Measurements from ENCODE around the gene U2AF1L4.

The U2AF1L4 gene

DNA sequence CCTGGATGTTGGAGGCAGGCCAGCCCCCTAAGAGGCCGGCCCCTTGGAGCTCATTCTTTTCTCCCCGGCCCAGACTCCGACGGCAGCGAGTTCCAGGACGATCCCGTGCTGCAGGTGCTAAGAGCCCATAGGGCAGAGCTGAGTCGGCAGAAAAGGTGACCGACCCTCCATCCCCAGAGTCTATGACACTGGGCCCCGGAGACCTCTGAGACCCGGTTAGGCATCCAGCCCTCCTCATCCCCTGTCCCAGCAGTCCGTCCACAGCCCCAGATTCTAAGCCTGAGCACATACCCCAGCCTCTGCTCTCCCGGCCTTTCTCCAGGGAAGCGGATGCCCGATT lies 22.8 kb upstream of the U2AF1L4 start:
- no peak for ATAC-seq
- TF ChIP-seq CSDC2 (CRISPR knock-in tag; IDR thresholded peaks at IDR 0.05) (no peak), CSRNP3 (CRISPR knock-in tag; IDR thresholded peaks at IDR 0.05) (no peak), TCF4 (CRISPR knock-in tag; IDR thresholded peaks at IDR 0.05; ENCODE audit: borderline replicate concordance) (no peak), GLIS3 (CRISPR knock-in tag; IDR thresholded peaks at IDR 0.05) (no peak), POU6F1 (CRISPR knock-in tag; IDR thresholded peaks at IDR 0.05; ENCODE audit: borderline replicate concordance, low read depth) (no peak), SNAI2 (CRISPR knock-in tag; IDR thresholded peaks at IDR 0.05) (no peak), ARNTL (CRISPR knock-in tag; IDR thresholded peaks at IDR 0.05; ENCODE audit: borderline replicate concordance, low read depth) (no peak), BACH2 (CRISPR knock-in tag; IDR thresholded peaks at IDR 0.05; ENCODE audit: borderline replicate concordance) (no peak), ZNF565 (CRISPR knock-in tag; conservative IDR thresholded peaks at IDR 0.05; ENCODE audit: low read depth) (no peak), ISL1 (CRISPR knock-in tag; IDR thresholded peaks at IDR 0.05) (no peak)

- ATAC-seq: no peak; the same call in 2 of the 3 replicates
- TF ChIP-seq CREB5 (CRISPR knock-in tag; IDR thresholded peaks at IDR 0.05; ENCODE audit: low read depth) (no peak), ZNF70 (CRISPR knock-in tag; IDR thresholded peaks at IDR 0.05) (no peak), ZFP3 (CRISPR knock-in tag; IDR thresholded peaks at IDR 0.05) (no peak), SNAI2 (CRISPR knock-in tag; IDR thresholded peaks at IDR 0.05) (no peak), PATZ1 (CRISPR knock-in tag; IDR thresholded peaks at IDR 0.05; ENCODE audit: borderline replicate concordance) (no peak), ZNF8 (CRISPR knock-in tag; IDR thresholded peaks at IDR 0.05) (no peak), ISL1 (CRISPR knock-in tag; IDR thresholded peaks at IDR 0.05) (no peak), ESRRG (CRISPR knock-in tag; IDR thresholded peaks at IDR 0.05) (no peak), CSRNP3 (CRISPR knock-in tag; IDR thresholded peaks at IDR 0.05) (no peak), GLIS3 (CRISPR knock-in tag; IDR thresholded peaks at IDR 0.05) (no peak), TCF4 (CRISPR knock-in tag; IDR thresholded peaks at IDR 0.05; ENCODE audit: borderline replicate concordance) (no peak), PPARA (CRISPR knock-in tag; IDR thresholded peaks at IDR 0.05; ENCODE audit: borderline replicate concordance) (no peak), POU6F1 (CRISPR knock-in tag; IDR thresholded peaks at IDR 0.05; ENCODE audit: borderline replicate concordance, low read depth) (no peak), ZNF565 (CRISPR knock-in tag; conservative IDR thresholded peaks at IDR 0.05; ENCODE audit: low read depth) (no peak), BACH2 (CRISPR knock-in tag; IDR thresholded peaks at IDR 0.05; ENCODE audit: borderline replicate concordance) (no peak)
- TF ChIP-seq, protein P1, sequence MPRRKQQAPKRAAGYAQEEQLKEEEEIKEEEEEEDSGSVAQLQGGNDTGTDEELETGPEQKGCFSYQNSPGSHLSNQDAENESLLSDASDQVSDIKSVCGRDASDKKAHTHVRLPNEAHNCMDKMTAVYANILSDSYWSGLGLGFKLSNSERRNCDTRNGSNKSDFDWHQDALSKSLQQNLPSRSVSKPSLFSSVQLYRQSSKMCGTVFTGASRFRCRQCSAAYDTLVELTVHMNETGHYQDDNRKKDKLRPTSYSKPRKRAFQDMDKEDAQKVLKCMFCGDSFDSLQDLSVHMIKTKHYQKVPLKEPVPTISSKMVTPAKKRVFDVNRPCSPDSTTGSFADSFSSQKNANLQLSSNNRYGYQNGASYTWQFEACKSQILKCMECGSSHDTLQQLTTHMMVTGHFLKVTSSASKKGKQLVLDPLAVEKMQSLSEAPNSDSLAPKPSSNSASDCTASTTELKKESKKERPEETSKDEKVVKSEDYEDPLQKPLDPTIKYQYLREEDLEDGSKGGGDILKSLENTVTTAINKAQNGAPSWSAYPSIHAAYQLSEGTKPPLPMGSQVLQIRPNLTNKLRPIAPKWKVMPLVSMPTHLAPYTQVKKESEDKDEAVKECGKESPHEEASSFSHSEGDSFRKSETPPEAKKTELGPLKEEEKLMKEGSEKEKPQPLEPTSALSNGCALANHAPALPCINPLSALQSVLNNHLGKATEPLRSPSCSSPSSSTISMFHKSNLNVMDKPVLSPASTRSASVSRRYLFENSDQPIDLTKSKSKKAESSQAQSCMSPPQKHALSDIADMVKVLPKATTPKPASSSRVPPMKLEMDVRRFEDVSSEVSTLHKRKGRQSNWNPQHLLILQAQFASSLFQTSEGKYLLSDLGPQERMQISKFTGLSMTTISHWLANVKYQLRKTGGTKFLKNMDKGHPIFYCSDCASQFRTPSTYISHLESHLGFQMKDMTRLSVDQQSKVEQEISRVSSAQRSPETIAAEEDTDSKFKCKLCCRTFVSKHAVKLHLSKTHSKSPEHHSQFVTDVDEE (CRISPR knock-in tag; IDR thresholded peaks at IDR 0.05): no peak
Observed at GRCh38 chr19:35767288-35768081, 22.3 kb upstream of the U2AF1L4 start.
